HepG2 (cell line): ENCODE measurements around the gene LTBR. TPM values are rescaled to one million over a fixed set of nuclear protein-coding genes. Genes with fewer than 3 reads are reported as not detected.

Experiments used
- CBX2 ChIP-seq, 2 experiments: fragments of 200-600 bp in 1 of 2; sonication (generic); formaldehyde crosslinking in 1 of 2; IDR thresholded peaks; 2 replicates each; pipeline versions ENCODE4 v1.7.0 to v1.8.1; 2018 to 2022; ENCODE audit warnings: low read depth in 2 of 2, low read length in 1 of 2, mild to moderate bottlenecking in 1 of 2, missing genetic modification reagents in 1 of 2
- CBX5 ChIP-seq: sonication (generic); formaldehyde crosslinking; IDR thresholded peaks from 2 replicates; pipeline ENCODE4 v1.4.0; 2020; ENCODE audit warnings: missing genetic modification reagents, borderline replicate concordance
- EED ChIP-seq: sonication (generic); formaldehyde crosslinking; IDR thresholded peaks from 2 replicates; pipeline ENCODE4 v1.5.0; 2020; ENCODE audit warnings: mild to moderate bottlenecking, missing genetic modification reagents
- ELF1 ChIP-seq: sonication (generic); formaldehyde crosslinking; IDR thresholded peaks from 2 replicates; pipeline ENCODE4 v1.4.0; 2020; ENCODE audit warnings: missing genetic modification reagents
- KAT7 ChIP-seq: IDR thresholded peaks from 2 replicates; pipeline ENCODE4 v1.6.1; 2018; ENCODE audit warnings: borderline replicate concordance, missing compliant biosample characterization
- KLF13 ChIP-seq: sonication (generic); formaldehyde crosslinking; IDR thresholded peaks from 2 replicates; pipeline ENCODE4 v1.4.0; 2020; ENCODE audit warnings: mild to moderate bottlenecking, missing genetic modification reagents
- MTA3 ChIP-seq: sonication (generic); formaldehyde crosslinking; IDR thresholded peaks from 2 replicates; pipeline ENCODE4 v1.4.0; 2020; ENCODE audit warnings: missing genetic modification reagents
- ONECUT2 ChIP-seq: sonication (generic); formaldehyde crosslinking; IDR thresholded peaks from 2 replicates; pipeline ENCODE4 v1.4.0; 2020; ENCODE audit warnings: missing genetic modification reagents
- PHF8 ChIP-seq: sonication (generic); formaldehyde crosslinking; IDR thresholded peaks from 2 replicates; pipeline ENCODE4 v1.5.0; 2020; ENCODE audit warnings: missing genetic modification reagents
- RXRB ChIP-seq: IDR thresholded peaks from 2 replicates; pipeline ENCODE4 v1.6.1; 2016; ENCODE audit warnings: borderline replicate concordance, missing genetic modification reagents, missing compliant biosample characterization
- SIN3A ChIP-seq: IDR thresholded peaks from 2 replicates; pipeline ENCODE4 v1.6.1; 2011; ENCODE audit warnings: low read depth, mild to moderate bottlenecking, control low read depth, low read length, borderline replicate concordance
- SIX1 ChIP-seq: sonication (generic); formaldehyde crosslinking; IDR thresholded peaks from 2 replicates; pipeline ENCODE4 v1.4.0; 2020; ENCODE audit warnings: missing genetic modification reagents, borderline replicate concordance
- XBP1 ChIP-seq: sonication (generic); formaldehyde crosslinking; IDR thresholded peaks from 2 replicates; pipeline ENCODE4 v1.5.0; 2020; ENCODE audit warnings: missing genetic modification reagents
- ZNF775 ChIP-seq: sonication (generic); formaldehyde crosslinking; IDR thresholded peaks from 2 replicates; pipeline ENCODE4 v1.4.0; 2020; ENCODE audit warnings: missing genetic modification reagents, mild to moderate bottlenecking, moderate library complexity, borderline replicate concordance
- polyA plus RNA-seq, 8 experiments: library from polyadenylated mRNA; depleted of rRNA in 3 of 8; stranded (reverse) in 7 of 8; unstranded in 1 of 8; fragments of >200 nt; fragmentation: Illumina TruSeq in 4 of 8; extraction: Trizol in 4 of 8; gene quantifications; 2 replicates each; pipeline versions ENCODE4 v1.2.1 to v1.2.3, GENCODE V29; 2011 to 2016; ENCODE audit warnings: low read depth in 4 of 8, missing spikeins in 1 of 8, mixed read lengths in 1 of 8; ENCODE audit not compliant: insufficient read depth in 1 of 8
- total RNA-seq, 5 experiments: library from RNA; depleted of rRNA; stranded (reverse); fragments of >200 nt; fragmentation: Illumina TruSeq; extraction: Trizol; gene quantifications; 2 replicates each; pipeline ENCODE4 v1.2.3, GENCODE V29; 2016; ENCODE audit warnings: low read depth in 1 of 5
- TF ChIP-seq, protein P1 (sequence below): sonication (generic); formaldehyde crosslinking; IDR thresholded peaks from 2 replicates; pipeline ENCODE4 v1.9.0; 2021; ENCODE audit warnings: missing genetic modification reagents, borderline replicate concordance
- TF ChIP-seq, protein P2 (sequence below): sonication (generic); formaldehyde crosslinking; IDR thresholded peaks from 2 replicates; pipeline ENCODE4 v1.4.0; 2020; ENCODE audit warnings: mild to moderate bottlenecking, missing genetic modification reagents
- TF ChIP-seq, protein P3 (sequence below): sonication (generic); formaldehyde crosslinking; IDR thresholded peaks from 2 replicates; pipeline ENCODE4 v1.4.0; 2020; ENCODE audit warnings: missing genetic modification reagents, borderline replicate concordance
- TF ChIP-seq, protein P4 (sequence below): sonication (generic); formaldehyde crosslinking; IDR thresholded peaks from 2 replicates; pipeline ENCODE4 v1.5.0; 2020; ENCODE audit warnings: missing genetic modification reagents
- TF ChIP-seq, protein P5 (sequence below): sonication (generic); formaldehyde crosslinking; IDR thresholded peaks from 2 replicates; pipeline ENCODE4 v1.9.0; 2021; ENCODE audit warnings: missing genetic modification reagents, borderline replicate concordance

The LTBR gene
- total and polyA plus RNA-seq, 2 of the 13 experiments (the other 11 are each of a cell fraction or from before 2014, with no cell fraction given): 31.4 to 34.8 TPM

DNA sequence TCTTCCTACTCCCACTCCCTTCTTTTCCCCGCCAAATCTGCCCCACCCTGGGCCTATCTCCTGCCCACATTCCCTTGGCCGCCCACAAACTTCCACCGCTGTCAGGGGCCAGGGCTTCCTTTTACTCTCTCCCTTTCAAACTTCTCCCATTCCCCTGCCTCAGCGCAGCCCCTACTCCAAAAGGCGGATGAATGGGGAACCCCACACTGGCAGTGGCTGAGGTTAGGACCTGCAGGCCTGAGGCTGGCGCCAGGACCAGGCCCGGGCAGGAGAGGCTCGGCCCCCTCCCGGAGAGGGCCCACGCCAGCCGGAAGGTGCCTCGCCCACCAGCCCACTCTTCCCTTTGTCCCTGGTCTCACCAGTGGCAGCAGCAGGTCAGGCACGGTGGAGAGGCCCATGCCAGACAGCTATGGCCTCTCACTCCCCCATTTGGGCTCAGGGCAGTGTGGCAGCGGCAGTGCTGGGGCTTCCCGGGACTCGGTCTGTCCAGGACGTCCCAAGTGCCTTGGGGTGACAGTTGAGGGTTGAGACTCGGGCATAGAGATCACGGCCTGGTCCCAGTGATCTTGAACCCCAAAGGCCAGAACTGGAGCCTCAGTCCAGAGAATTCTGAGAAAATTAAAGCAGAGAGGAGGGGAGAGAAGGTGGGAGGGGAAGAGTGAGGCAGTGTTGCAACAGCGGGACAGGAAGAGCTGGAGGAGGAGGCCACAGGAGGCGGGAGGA lies 42.4 kb upstream of the LTBR start, which contains the start of gene TNFRSF1A (continued):
- TF ChIP-seq RXRB (peak; percentile 37; the same call in 1 of the 2 replicates), EED (CRISPR knock-in tag) (peak; percentile 77; the same call in 1 of the 2 replicates), CBX5 (CRISPR knock-in tag) (no peak; the same call in 1 of the 2 replicates), MTA3 (CRISPR knock-in tag) (no peak), XBP1 (CRISPR knock-in tag) (no peak), ZNF775 (CRISPR knock-in tag) (0 out of 2 replicates have a peak, but pooled peaks have one; percentile 57), SIN3A (peak; percentile 66), PHF8 (CRISPR knock-in tag) (peak; percentile 66), CBX2 (IDR thresholded peaks at IDR 0.05; ENCODE audit: low read depth, low read length) (no peak), CBX2 (CRISPR knock-in tag; IDR thresholded peaks at IDR 0.05; ENCODE audit: low read depth) (no peak), KAT7 (CRISPR knock-in tag) (peak; percentile 65; the same call in 1 of the 2 replicates), SIX1 (CRISPR knock-in tag) (no peak), KLF13 (CRISPR knock-in tag) (no peak), ELF1 (CRISPR knock-in tag) (no peak), ONECUT2 (CRISPR knock-in tag) (no peak)
- TF ChIP-seq, protein P1, sequence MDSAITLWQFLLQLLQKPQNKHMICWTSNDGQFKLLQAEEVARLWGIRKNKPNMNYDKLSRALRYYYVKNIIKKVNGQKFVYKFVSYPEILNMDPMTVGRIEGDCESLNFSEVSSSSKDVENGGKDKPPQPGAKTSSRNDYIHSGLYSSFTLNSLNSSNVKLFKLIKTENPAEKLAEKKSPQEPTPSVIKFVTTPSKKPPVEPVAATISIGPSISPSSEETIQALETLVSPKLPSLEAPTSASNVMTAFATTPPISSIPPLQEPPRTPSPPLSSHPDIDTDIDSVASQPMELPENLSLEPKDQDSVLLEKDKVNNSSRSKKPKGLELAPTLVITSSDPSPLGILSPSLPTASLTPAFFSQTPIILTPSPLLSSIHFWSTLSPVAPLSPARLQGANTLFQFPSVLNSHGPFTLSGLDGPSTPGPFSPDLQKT: no peak
- TF ChIP-seq, protein P2, sequence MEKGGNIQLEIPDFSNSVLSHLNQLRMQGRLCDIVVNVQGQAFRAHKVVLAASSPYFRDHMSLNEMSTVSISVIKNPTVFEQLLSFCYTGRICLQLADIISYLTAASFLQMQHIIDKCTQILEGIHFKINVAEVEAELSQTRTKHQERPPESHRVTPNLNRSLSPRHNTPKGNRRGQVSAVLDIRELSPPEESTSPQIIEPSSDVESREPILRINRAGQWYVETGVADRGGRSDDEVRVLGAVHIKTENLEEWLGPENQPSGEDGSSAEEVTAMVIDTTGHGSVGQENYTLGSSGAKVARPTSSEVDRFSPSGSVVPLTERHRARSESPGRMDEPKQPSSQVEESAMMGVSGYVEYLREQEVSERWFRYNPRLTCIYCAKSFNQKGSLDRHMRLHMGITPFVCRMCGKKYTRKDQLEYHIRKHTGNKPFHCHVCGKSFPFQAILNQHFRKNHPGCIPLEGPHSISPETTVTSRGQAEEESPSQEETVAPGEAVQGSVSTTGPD (CRISPR knock-in tag): 0 out of 2 replicates have a peak, but pooled peaks have one; percentile 67
- TF ChIP-seq, protein P3, sequence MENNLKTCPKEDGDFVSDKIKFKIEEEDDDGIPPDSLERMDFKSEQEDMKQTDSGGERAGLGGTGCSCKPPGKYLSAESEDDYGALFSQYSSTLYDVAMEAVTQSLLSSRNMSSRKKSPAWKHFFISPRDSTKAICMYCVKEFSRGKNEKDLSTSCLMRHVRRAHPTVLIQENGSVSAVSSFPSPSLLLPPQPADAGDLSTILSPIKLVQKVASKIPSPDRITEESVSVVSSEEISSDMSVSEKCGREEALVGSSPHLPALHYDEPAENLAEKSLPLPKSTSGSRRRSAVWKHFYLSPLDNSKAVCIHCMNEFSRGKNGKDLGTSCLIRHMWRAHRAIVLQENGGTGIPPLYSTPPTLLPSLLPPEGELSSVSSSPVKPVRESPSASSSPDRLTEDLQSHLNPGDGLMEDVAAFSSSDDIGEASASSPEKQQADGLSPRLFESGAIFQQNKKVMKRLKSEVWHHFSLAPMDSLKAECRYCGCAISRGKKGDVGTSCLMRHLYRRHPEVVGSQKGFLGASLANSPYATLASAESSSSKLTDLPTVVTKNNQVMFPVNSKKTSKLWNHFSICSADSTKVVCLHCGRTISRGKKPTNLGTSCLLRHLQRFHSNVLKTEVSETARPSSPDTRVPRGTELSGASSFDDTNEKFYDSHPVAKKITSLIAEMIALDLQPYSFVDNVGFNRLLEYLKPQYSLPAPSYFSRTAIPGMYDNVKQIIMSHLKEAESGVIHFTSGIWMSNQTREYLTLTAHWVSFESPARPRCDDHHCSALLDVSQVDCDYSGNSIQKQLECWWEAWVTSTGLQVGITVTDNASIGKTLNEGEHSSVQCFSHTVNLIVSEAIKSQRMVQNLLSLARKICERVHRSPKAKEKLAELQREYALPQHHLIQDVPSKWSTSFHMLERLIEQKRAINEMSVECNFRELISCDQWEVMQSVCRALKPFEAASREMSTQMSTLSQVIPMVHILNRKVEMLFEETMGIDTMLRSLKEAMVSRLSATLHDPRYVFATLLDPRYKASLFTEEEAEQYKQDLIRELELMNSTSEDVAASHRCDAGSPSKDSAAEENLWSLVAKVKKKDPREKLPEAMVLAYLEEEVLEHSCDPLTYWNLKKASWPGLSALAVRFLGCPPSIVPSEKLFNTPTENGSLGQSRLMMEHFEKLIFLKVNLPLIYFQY (CRISPR knock-in tag): no peak
- TF ChIP-seq, protein P4, sequence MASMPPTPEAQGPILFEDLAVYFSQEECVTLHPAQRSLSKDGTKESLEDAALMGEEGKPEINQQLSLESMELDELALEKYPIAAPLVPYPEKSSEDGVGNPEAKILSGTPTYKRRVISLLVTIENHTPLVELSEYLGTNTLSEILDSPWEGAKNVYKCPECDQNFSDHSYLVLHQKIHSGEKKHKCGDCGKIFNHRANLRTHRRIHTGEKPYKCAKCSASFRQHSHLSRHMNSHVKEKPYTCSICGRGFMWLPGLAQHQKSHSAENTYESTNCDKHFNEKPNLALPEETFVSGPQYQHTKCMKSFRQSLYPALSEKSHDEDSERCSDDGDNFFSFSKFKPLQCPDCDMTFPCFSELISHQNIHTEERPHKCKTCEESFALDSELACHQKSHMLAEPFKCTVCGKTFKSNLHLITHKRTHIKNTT (CRISPR knock-in tag): no peak
- TF ChIP-seq, protein P5, sequence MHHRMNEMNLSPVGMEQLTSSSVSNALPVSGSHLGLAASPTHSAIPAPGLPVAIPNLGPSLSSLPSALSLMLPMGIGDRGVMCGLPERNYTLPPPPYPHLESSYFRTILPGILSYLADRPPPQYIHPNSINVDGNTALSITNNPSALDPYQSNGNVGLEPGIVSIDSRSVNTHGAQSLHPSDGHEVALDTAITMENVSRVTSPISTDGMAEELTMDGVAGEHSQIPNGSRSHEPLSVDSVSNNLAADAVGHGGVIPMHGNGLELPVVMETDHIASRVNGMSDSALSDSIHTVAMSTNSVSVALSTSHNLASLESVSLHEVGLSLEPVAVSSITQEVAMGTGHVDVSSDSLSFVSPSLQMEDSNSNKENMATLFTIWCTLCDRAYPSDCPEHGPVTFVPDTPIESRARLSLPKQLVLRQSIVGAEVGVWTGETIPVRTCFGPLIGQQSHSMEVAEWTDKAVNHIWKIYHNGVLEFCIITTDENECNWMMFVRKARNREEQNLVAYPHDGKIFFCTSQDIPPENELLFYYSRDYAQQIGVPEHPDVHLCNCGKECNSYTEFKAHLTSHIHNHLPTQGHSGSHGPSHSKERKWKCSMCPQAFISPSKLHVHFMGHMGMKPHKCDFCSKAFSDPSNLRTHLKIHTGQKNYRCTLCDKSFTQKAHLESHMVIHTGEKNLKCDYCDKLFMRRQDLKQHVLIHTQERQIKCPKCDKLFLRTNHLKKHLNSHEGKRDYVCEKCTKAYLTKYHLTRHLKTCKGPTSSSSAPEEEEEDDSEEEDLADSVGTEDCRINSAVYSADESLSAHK (CRISPR knock-in tag): no peak
